Muscle layer of duodenum (tissue), 2 donors: ENCODE data around the gene TNFAIP8.
A peak's percentile ranks its signal among the peaks of the same experiment; 100 is the strongest.

ENCODE experiments used
- H3K27ac ChIP-seq: one replicate; pipeline ENCODE4 v1.7.0; 2013; ENCODE audit warnings: mild to moderate bottlenecking, low read length
- H3K27me3 ChIP-seq: one replicate; pipeline ENCODE4 v1.7.0; 2013; ENCODE audit warnings: low read depth, mild to moderate bottlenecking, control low read depth, low read length
- H3K36me3 ChIP-seq, 2 donors: one replicate each; pipeline ENCODE4 v1.7.0; 2013; ENCODE audit warnings: low read length in 2 of 2, control low read depth in 1 of 2, mild to moderate bottlenecking in 1 of 2; ENCODE audit not compliant: insufficient read depth in 2 of 2, control insufficient read depth in 1 of 2
- H3K4me1 ChIP-seq, 2 donors: one replicate each; pipeline ENCODE4 v1.7.0; 2013; ENCODE audit warnings: low read length in 2 of 2, mild to moderate bottlenecking in 2 of 2, control low read depth in 1 of 2, moderate library complexity in 1 of 2; ENCODE audit not compliant: insufficient read depth in 2 of 2, control insufficient read depth in 1 of 2
- H3K4me3 ChIP-seq, 2 donors: one replicate each; pipeline ENCODE4 v1.7.0; 2013; ENCODE audit warnings: low read length in 2 of 2, low read depth in 1 of 2, mild to moderate bottlenecking in 1 of 2
- H3K9me3 ChIP-seq, 2 donors: one replicate each; pipeline ENCODE4 v1.7.0; 2013; ENCODE audit warnings: low read length in 2 of 2, control low read depth in 1 of 2, mild to moderate bottlenecking in 1 of 2; ENCODE audit not compliant: control insufficient read depth in 1 of 2
- donor health status: healthy.

TNFAIP8 gene

GRCh38 chr5:119398727-119399466, 43.1 kb downstream of the TNFAIP8 start:
- Histone ChIP-seq H3K27ac (peak overlapping the region; percentile 35), H3K4me1 (peaks cover 3 to 11% of the 10 kb centered on the region in 2 donors), H3K4me3 (no peak overlapping the region), H3K36me3 (no peaks in the 10 kb centered on the region), H3K27me3 (no peaks in the 10 kb centered on the region), H3K9me3 (no peaks in the 10 kb centered on the region)

- H3K9me3 ChIP-seq = no peaks in the 10 kb centered on the region
- H3K27me3 ChIP-seq = no peaks in the 10 kb centered on the region
- no peaks in the 10 kb centered on the region for H3K36me3 ChIP-seq
- H3K4me1 ChIP-seq = peaks cover 9 to 11% of the 10 kb centered on the region in 2 donors
- no peak overlapping the region for H3K4me3 ChIP-seq
- H3K27ac ChIP-seq = no peak overlapping the region
Observed at GRCh38 chr5:119400245-119400644, 44.4 kb downstream of the TNFAIP8 start.

GRCh38 chr5:119402081-119402480, 46.3 kb downstream of the TNFAIP8 start:
- Histone ChIP-seq H3K27ac (no peak overlapping the region), H3K9me3 (no peaks in the 10 kb centered on the region), H3K4me3 (no peak overlapping the region), H3K27me3 (no peaks in the 10 kb centered on the region), H3K4me1 (peaks cover 7 to 10% of the 10 kb centered on the region in 2 donors), H3K36me3 (no peaks in the 10 kb centered on the region)

GRCh38 chr5:119402555-119402954, 46.7 kb downstream of the TNFAIP8 start:
- no peaks in the 10 kb centered on the region for H3K36me3 ChIP-seq
- H3K4me1 ChIP-seq = peaks cover 5 to 7% of the 10 kb centered on the region in 2 donors

GRCh38 chr5:119404033-119404432, 48.2 kb downstream of the TNFAIP8 start:
- no peak overlapping the region for H3K27ac ChIP-seq
- H3K36me3 ChIP-seq = no peaks in the 10 kb centered on the region
- no peaks in the 10 kb centered on the region for H3K9me3 ChIP-seq
- no peaks in the 10 kb centered on the region for H3K27me3 ChIP-seq
- H3K4me1 ChIP-seq = peaks cover under 1 to 7% of the 10 kb centered on the region in 2 donors
- no peak overlapping the region for H3K4me3 ChIP-seq

More at GRCh38 chr5:119402555-119402954, 46.7 kb downstream of the TNFAIP8 start:
- Histone ChIP-seq H3K27ac (no peak overlapping the region), H3K9me3 (no peaks in the 10 kb centered on the region), H3K4me3 (no peak overlapping the region), H3K27me3 (no peaks in the 10 kb centered on the region)

- no peaks in the 10 kb centered on the region for H3K9me3 ChIP-seq
Observed at GRCh38 chr5:119405419-119405818, 49.6 kb downstream of the TNFAIP8 start.

GRCh38 chr5:119406551-119407110, 50.8 kb downstream of the TNFAIP8 start:
- Histone ChIP-seq H3K9me3 (no peaks in the 10 kb centered on the region), H3K4me3 (no peak overlapping the region), H3K27ac (no peak overlapping the region), H3K36me3 (no peaks in the 10 kb centered on the region), H3K27me3 (no peaks in the 10 kb centered on the region), H3K4me1 (peaks cover 4 to 19% of the 10 kb centered on the region in 2 donors)

More at GRCh38 chr5:119405419-119405818, 49.6 kb downstream of the TNFAIP8 start:
- Histone ChIP-seq H3K27ac (no peak overlapping the region), H3K36me3 (no peaks in the 10 kb centered on the region), H3K4me3 (no peak overlapping the region), H3K27me3 (no peaks in the 10 kb centered on the region), H3K4me1 (peaks cover 0 to 7% of the 10 kb centered on the region in 2 donors)

GRCh38 chr5:119409235-119409815, 53.5 kb downstream of the TNFAIP8 start:
- H3K4me1 ChIP-seq = peaks cover 5 to 21% of the 10 kb centered on the region in 2 donors
- no peaks in the 10 kb centered on the region for H3K9me3 ChIP-seq
- H3K27ac ChIP-seq = no peak overlapping the region
- no peak overlapping the region for H3K4me3 ChIP-seq
- H3K36me3 ChIP-seq = no peaks in the 10 kb centered on the region
- no peaks in the 10 kb centered on the region for H3K27me3 ChIP-seq

GRCh38 chr5:119410448-119411159, 54.8 kb downstream of the TNFAIP8 start:
- Histone ChIP-seq H3K27ac (no peak overlapping the region), H3K27me3 (no peaks in the 10 kb centered on the region), H3K36me3 (no peaks in the 10 kb centered on the region), H3K4me1 (peaks cover 5 to 14% of the 10 kb centered on the region in 2 donors), H3K4me3 (no peak overlapping the region), H3K9me3 (no peaks in the 10 kb centered on the region)

- Histone ChIP-seq H3K27ac (peak overlapping the region; percentile 79), H3K36me3 (no peaks in the 10 kb centered on the region), H3K4me3 (peak overlapping the region; percentile 68), H3K27me3 (no peaks in the 10 kb centered on the region), H3K9me3 (no peaks in the 10 kb centered on the region), H3K4me1 (peaks cover 5 to 14% of the 10 kb centered on the region in 2 donors)
Observed at GRCh38 chr5:119411361-119412278, 55.8 kb downstream of the TNFAIP8 start.
